HG02970 (cell line): ENCODE data around the gene LCN9.
"Not testable (repeated sequence)": the region's sequence is repeated elsewhere in the genome, so short reads cannot be mapped to it uniquely, and the experiment has no call there.

ENCODE experiments used
- ATAC-seq: cut with Tn5 transposase; IDR thresholded peaks from one replicate; pipeline ENCODE4 v1.9.1; 2021; ENCODE audit warnings: mild to moderate bottlenecking, moderate library complexity, moderate number of reproducible peaks; ENCODE audit not compliant: unreplicated experiment, low FRiP score

The LCN9 gene

DNA sequence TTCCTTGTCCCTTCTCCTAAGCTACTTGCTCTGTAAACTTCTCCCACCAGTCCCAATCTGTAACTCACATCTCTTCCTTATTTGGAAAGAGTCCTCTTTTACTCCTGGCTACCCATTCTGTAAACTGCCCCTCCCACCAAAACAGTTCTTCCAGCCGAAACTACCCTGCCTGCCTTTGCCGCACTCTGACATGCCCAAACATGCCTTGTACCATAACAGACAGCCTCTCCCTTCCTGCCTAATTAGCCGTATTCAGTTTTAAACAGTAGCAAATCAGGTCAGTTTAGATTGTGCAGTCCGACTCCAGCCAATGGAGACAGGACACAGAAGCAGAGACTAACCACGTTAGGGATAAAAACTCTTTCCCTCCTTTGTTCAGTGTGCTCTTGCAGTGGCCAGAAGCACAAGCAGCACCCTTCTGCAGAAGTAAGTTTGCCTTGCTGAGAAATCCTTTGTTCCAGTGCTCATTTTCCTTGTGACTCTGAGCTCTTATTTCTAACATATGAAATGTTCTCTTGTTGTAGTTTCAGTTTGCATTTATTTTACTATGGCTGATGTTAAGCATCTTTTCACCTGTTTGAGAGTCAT is 18.4 kb upstream of the LCN9 start:
- no peak for ATAC-seq

DNA sequence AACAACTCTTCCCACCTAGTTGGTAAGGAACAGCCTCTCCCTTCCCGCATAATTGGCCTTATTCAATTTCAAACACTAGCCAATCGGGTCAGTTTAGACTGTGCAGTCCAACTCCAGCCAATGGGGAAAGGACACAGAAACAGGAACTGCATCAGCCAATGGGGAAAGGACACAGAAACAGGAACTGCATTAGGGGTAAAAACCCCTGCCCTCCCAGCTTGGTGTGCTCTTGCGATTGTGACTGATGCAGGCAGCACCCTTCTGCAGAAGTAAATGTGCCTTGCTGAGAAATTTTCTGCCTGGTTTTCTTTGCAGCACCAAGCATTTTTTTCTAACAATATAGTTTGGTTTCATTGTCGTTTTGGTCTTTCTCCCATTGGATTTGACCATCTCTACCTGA is 15.2 kb upstream of the LCN9 start:
- ATAC-seq: no peak

DNA sequence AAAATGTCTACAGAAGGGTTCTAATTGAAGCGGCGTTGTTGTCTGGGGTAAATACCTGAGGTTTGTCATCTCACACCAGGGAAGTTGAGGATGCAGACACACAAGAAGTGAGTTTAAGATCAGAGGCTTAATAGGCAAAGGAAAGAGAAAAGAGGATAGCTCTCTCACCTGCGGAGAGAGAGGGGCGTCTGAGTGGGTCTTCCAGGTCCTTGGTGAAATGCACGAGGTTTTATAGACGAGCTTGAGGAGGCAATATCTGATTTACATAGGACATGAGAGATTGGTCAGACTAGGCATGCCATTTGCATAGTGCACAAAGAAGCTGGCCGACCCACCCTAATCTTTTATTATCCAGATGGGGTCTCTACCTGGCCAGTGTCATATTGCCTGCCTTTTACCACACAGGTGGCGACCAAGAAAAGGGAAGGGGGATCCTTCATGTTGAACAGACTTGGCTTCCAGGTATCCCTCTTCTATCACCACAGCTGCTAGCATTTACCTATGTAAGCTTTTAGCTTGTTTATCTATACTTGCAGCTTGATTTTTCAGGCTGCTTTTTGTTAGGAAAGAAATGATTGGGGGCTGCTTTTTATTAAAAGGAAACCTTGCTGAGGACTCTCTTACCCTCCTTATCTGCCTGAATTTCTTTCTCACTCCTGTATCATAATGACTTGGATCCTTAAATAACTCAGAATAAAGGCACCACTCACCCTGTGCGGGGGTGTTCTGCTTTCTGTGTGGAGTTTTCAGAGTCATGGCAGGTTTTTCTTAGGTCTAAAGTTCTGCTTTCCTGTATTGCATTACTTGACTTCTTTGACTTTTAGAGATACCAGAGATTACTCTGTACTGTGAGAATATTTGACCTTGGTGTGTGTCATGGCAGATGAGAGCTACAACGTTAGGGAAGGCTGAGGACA is 14.4 kb upstream of the LCN9 start:
- ATAC-seq: no peak

DNA sequence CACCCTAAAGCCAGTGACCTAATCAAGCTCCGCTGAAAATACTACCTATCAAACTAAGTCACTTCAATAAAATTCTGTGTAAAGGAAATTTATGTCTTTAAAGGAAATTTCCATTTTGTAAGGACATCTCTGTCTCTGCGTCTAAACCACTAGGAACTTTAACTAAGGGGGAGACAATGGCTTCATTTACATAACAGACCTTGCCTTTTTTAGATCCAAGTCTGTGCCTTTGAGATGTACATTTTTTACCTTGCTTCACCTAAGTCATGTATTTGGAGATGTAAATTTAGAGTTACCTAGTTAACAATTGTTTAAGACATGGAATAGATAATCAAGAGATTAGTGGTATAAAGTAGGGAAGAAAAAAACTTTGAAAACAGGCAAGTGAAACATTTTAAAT is 13.6 kb upstream of the LCN9 start:
- ATAC-seq: no peak

- no peak for ATAC-seq
Observed at GRCh38 chr9:135650408-135650807, 12.7 kb upstream of the LCN9 start.

GRCh38 chr9:135655317-135655716 is 7.8 kb upstream of the LCN9 start:
- ATAC-seq: no peak

DNA sequence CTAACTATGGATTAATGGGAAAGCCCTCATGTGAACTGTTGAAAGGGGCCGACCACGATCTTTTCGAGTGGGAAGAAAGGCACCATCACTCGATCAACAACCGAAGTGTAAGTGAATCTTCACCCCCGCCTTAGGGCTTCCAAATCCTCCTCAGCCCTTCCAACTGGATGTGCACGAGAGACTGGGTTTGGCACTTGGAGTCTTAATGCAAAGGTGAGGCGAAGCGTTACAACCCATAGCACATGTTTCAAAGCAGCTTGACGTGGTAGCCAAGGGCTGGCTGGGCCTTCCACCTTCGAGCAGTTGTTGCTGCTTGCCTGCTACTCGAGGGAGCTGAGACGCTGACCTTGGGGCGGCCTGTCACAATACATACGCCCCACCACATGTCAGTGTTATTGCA is 5.7 kb upstream of the LCN9 start:
- no peak for ATAC-seq

- no peak for ATAC-seq
Observed at GRCh38 chr9:135659252-135659651, 3.9 kb upstream of the LCN9 start.

GRCh38 chr9:135660407-135660806 is 2.7 kb upstream of the LCN9 start:
- ATAC-seq: no peak

DNA sequence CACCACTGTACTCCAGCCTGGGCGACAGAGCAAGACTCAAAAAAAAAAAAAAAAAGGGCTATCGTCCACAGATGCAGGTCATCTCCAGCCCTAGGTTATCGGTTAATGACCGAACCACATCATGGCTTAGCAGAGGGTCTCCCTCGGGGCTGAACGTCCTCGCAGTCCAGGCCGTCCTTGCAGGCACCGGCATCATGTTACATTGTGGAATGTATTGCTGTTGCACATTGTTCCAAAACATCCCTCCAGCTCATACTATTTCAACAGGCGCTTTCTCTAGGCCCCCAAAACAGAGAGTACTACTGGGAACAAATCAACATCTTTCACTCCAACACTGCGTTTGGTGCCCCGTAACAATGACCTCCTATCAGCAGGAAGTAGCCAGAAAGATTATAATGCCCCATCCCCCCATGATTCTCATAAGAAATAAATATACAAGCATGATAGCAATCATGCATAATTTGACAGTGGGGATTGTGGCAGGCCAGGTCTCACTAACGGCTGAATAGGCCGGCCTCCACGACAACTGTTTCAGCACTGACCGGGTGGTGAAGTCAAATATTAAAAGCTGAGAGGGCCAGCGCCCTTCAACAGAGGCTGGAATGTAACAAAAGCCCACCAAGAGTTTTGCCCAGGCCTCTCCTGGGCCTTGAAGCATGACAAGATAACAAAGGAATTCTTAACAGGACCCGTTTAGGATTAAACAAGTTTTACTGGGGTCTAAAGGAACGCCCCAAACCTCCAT is 1.1 kb upstream of the LCN9 start:
- ATAC-seq: no peak

- ATAC-seq: no peak
Observed at GRCh38 chr9:135663451-135663770, 302 bp downstream of the LCN9 start.

- ATAC-seq: no peak
Observed at GRCh38 chr9:135663857-135664256, 748 bp downstream of the LCN9 start.

GRCh38 chr9:135664266-135664665 is 1.2 kb downstream of the LCN9 start:
- ATAC-seq: no peak

DNA sequence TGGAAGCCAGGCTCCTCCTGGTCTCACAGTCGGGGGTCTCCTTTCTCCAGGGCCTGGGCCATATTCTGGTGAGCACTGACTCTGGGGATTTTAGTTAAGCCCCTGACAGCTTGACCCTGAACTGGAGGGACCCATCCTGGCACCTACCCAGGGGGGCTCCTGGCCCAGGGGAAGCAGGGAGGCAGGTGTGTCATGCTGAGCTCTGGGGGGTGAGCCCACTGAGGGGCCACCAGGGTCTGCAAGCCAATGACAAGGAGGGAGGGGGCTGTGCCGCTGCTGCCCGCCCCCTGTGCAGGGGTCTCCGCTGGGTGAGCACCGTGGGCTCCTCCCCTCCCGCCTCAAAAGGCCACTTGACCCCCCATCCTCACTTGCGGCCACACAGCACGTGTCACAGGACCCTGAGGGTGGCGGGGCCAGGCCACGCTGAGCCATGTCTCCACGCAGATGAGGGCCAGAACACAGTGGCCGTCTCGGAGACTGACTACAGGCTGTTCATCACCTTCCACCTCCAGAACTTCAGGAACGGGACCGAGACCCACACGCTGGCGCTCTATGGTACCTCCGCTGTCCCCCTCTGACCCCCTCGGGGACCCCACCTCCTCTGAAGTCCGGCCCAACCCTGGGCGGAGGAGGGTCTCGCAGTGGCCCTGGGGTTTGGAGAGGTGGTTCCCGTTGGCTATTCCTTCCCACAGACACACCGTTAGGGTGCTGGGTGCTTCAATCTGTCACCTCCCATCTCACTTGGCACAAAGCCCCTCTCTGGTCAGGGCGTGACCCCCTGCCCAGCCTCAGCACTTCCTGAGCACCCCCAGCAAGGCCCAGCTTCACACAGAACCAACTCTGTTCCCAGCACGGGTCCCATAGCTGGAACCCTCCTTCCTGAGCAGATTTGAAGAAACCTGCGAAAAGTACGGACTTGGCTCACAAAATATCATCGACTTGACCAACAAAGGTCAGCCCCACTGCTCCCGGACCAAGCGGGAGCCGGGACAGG is 2.0 kb downstream of the LCN9 start:
- ATAC-seq: no peak

DNA sequence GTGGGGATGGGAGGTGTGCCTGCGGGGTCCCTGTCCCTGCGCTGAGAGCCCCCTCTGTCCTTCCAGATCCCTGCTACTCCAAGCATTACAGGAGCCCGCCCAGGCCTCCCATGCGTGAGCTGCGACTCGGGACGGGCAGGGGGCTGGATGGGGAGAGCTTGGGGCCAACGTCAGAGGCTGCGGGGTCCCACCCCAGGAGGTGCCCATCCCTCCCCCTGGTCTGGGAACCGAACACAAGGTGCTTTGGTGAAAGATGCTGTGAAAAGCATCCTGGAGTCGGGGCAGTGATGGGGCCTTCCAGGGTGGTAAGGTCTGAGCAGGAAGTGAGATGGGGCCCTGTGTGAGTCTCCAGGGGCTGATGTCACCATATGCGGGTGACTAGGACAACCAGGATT is 2.7 kb downstream of the LCN9 start:
- ATAC-seq: no peak

GRCh38 chr9:135666534-135667462 is 3.7 kb downstream of the LCN9 start:
- ATAC-seq: no peak

DNA sequence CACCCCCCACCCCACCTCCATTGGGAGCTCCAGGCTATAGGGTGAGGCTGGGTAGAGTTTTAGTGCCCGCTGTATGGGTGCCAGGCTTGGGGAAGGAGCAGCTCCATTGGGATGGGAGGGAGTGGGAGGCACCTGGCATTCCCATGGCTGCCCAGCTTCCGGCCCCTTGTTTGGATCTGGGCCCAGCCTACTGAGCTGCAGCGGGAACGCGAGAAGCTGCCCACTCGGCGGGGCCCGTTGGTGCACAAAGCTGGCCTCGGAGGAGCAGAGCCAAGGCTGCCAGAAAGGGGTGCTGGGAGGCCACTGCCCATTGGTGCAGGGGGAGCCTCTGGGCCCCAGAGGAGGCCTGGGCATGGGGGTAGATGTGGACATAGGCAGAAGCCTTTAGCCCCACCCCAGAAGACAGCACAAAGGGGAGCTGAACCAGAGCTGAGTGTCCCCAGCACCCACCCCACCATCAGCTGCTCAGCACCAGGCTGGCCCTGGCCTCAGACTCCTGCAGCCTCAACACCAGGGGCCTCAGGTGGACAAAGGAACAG is 4.4 kb downstream of the LCN9 start:
- no peak for ATAC-seq

DNA sequence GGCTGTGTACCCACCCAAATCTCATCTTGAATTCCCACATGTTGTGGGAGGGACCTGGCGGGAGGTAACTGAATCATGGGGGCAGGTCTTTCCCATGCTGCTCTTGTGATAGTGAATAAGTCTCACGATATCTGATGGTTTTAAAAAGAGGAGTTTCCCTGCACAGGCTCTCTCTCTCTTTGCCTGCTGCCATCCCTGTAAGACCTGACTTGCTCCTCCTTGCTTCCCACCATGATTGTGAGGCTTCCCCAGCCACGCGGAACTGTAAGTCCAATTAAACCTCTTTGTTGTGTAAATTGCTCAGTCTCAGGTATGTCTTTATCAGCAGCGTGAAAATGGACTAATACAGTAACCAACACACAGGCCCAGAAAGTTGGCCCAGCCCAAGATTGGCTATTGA is 5.9 kb downstream of the LCN9 start:
- not testable (repeated sequence) for ATAC-seq
